ENCODE data around the gene CDH13.

Gene CDH13

GRCh38 chr16:83095941-83096692 is 469.3 kb downstream of the CDH13 start:
- H3K36me3 ChIP-seq (ENCODE audit: control insufficient read depth, insufficient read depth, low read length), result no peaks in the 10 kb centered on the region
- no peak overlapping the region for H3K4me3 ChIP-seq (replicated peaks; ENCODE audit: low read depth, low read length)
- no peaks in the 10 kb centered on the region for H3K27me3 ChIP-seq (replicated peaks; ENCODE audit: control insufficient read depth, insufficient read depth, low read length)
- DNase-seq (ENCODE audit: extremely low read depth, insufficient read length), result no peak
- TF ChIP-seq, protein P1, sequence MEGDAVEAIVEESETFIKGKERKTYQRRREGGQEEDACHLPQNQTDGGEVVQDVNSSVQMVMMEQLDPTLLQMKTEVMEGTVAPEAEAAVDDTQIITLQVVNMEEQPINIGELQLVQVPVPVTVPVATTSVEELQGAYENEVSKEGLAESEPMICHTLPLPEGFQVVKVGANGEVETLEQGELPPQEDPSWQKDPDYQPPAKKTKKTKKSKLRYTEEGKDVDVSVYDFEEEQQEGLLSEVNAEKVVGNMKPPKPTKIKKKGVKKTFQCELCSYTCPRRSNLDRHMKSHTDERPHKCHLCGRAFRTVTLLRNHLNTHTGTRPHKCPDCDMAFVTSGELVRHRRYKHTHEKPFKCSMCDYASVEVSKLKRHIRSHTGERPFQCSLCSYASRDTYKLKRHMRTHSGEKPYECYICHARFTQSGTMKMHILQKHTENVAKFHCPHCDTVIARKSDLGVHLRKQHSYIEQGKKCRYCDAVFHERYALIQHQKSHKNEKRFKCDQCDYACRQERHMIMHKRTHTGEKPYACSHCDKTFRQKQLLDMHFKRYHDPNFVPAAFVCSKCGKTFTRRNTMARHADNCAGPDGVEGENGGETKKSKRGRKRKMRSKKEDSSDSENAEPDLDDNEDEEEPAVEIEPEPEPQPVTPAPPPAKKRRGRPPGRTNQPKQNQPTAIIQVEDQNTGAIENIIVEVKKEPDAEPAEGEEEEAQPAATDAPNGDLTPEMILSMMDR (IDR thresholded peaks at IDR 0.05; ENCODE audit: insufficient read depth, low read length, poor library complexity, severe bottlenecking), result no peak

DNA sequence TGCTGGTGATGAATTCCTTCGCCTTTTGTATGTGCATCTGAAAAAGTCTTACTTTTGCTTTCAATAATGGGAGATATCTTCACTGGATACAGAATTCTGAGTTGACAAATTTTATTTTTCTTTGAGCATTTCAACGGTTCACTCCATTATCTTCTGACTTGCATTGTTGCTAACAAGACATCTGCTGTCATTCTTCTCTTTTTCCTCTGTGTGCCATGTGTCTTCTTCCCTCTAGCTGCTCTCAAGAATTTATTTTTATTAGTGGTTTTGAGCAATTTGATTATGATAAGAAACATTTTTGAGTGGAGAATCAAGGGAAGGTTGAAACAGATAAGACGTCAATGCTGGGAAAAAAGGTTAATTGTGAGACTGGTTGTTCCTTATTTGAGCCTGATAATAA is 471.8 kb downstream of the CDH13 start:
- TF ChIP-seq, protein P1 (IDR thresholded peaks at IDR 0.05; ENCODE audit: insufficient read depth, low read length, poor library complexity, severe bottlenecking), result no peak
- Histone ChIP-seq H3K4me3 (replicated peaks; ENCODE audit: low read depth, low read length) (no peak overlapping the region), H3K36me3 (ENCODE audit: control insufficient read depth, insufficient read depth, low read length) (no peaks in the 10 kb centered on the region), H3K27me3 (replicated peaks; ENCODE audit: control insufficient read depth, insufficient read depth, low read length) (no peaks in the 10 kb centered on the region)
- DNase-seq (ENCODE audit: extremely low read depth, insufficient read length), result no peak

DNA sequence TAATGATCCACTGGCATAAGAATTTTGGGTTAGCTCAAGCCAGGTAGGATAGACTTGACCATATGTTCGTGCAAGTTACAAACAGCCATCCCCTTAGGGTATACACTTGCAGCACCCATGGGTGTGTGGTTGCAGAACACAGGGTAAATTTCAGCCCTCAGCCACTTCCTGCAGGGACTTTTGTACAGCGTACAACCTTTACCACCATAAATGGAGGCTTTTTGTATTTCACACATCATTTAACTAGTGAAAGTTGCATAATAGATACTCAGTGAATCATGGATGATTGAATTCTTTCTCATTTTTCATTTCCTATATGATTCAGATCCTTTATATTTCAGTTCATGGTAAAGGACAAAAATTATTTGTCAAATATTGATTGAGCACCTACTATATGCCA is 473.9 kb downstream of the CDH13 start:
- Histone ChIP-seq H3K4me3 (replicated peaks; ENCODE audit: low read depth, low read length) (no peak overlapping the region), H3K36me3 (ENCODE audit: control insufficient read depth, insufficient read depth, low read length) (no peaks in the 10 kb centered on the region), H3K27me3 (replicated peaks; ENCODE audit: control insufficient read depth, insufficient read depth, low read length) (no peaks in the 10 kb centered on the region)
- DNase-seq (ENCODE audit: extremely low read depth, insufficient read length), result no peak
- TF ChIP-seq, protein P1 (IDR thresholded peaks at IDR 0.05; ENCODE audit: insufficient read depth, low read length, poor library complexity, severe bottlenecking), result no peak

DNA sequence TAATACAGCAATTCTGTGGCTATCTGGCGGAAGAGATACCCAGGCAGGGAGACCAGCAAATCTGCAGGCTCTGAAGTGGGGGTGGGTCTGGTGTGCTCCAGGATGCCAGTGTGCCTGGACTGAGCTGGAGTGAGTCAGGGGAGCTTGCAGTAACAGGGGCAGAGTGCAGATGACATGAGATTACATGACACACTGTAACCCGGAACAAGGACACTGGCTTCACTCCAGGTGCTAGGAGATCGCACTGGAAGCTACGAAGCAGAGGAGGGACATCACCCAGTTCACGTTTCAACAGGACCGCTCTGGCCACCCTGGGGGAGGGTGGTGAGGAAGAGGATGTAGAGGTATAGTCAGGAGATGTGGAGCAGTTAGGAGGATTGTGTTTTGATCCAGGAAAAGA is 475.6 kb downstream of the CDH13 start:
- H3K4me3 ChIP-seq (replicated peaks; ENCODE audit: low read depth, low read length), result no peak overlapping the region
- TF ChIP-seq, protein P1 (IDR thresholded peaks at IDR 0.05; ENCODE audit: insufficient read depth, low read length, poor library complexity, severe bottlenecking), result no peak
- no peak for DNase-seq (ENCODE audit: extremely low read depth, insufficient read length)
- H3K36me3 ChIP-seq (ENCODE audit: control insufficient read depth, insufficient read depth, low read length), result no peaks in the 10 kb centered on the region
- no peaks in the 10 kb centered on the region for H3K27me3 ChIP-seq (replicated peaks; ENCODE audit: control insufficient read depth, insufficient read depth, low read length)

DNA sequence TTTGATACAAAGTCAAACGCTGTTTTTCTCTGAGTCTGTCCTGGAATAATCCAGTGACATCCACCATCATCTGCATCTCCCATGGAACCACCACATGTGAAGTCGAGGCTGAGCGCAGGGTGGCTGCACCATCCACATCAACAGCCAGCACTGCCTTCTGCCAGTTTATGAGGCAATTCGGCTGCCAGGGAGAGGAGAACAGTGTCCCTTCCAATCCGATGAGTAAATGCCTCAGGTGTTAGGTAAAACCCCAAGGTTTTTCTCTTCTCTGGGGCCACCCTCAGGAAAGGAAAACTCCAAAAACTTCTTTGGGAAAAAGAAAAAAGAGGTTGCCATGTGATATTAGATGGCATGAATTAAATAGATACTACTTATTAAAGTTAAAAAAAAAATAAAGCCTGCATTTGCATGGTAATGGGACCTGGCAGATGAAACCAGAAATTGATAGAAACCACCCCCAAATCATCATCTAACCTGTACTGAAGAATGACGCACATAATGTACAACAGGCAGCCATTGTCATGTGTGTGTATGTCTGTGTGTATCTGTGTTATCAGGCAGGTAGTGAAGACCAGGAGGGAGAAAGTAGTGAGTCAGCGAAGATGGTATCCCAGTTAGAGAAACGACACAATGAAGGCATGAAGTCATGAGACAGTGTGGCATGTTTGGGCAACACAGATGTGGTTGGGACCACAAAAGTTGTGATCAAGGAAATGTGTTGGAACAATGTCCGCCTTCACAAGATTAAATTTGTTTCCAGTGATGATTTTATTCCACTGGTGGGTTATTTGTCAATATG is 478.7 kb downstream of the CDH13 start:
- DNase-seq (ENCODE audit: extremely low read depth, insufficient read length), result no peak
- H3K4me3 ChIP-seq (replicated peaks; ENCODE audit: low read depth, low read length), result no peak overlapping the region
- H3K36me3 ChIP-seq (ENCODE audit: control insufficient read depth, insufficient read depth, low read length), result no peaks in the 10 kb centered on the region
- no peaks in the 10 kb centered on the region for H3K27me3 ChIP-seq (replicated peaks; ENCODE audit: control insufficient read depth, insufficient read depth, low read length)
- TF ChIP-seq, protein P1 (IDR thresholded peaks at IDR 0.05; ENCODE audit: insufficient read depth, low read length, poor library complexity, severe bottlenecking), result no peak
